Measurements from ENCODE around the gene BIRC3. TPM values are rescaled to one million over a fixed set of nuclear protein-coding genes. Genes with fewer than 3 reads are reported as not detected.
A peak's percentile ranks its signal among the peaks of the same experiment; 100 is the strongest.

Gene BIRC3
- total RNA-seq, 2 donors from 2014 or later, result 14.8 to 66.3 TPM

GRCh38 chr11:102319544-102319943, 2.3 kb downstream of the BIRC3 start:
- no peaks in the 10 kb centered on the region for H3K4me1 ChIP-seq

GRCh38 chr11:102320188-102320587, 2.9 kb downstream of the BIRC3 start:
- Histone ChIP-seq H3K27ac (no peak overlapping the region), H3K9ac (ENCODE audit: low read depth in 2 of 2, low read length in 2 of 2) (no peak overlapping the region), H3K4me3 (peak overlapping the region; percentile 46), H3K4me1 (no peaks in the 10 kb centered on the region), H3K27me3 (no peaks in the 10 kb centered on the region), H3K9me3 (no peaks in the 10 kb centered on the region), H3K36me3 (no peaks in the 10 kb centered on the region)
- no peak for TF ChIP-seq CTCF (IDR thresholded peaks at IDR 0.05)
- intact Hi-C loops (cut with DNase I), result no loop called here
- DNase-seq, result no peak

More at GRCh38 chr11:102319544-102319943, 2.3 kb downstream of the BIRC3 start:
- Histone ChIP-seq H3K27me3 (no peaks in the 10 kb centered on the region), H3K4me3 (peak overlapping the region; percentile 46), H3K9me3 (no peaks in the 10 kb centered on the region), H3K9ac (ENCODE audit: low read depth in 2 of 2, low read length in 2 of 2) (peak overlapping the region in 1 of 2 donors; percentile 48), H3K36me3 (no peaks in the 10 kb centered on the region), H3K27ac (no peak overlapping the region)
- intact Hi-C loops (cut with DNase I), result no loop called here
- TF ChIP-seq CTCF (IDR thresholded peaks at IDR 0.05), result no peak
- DNase-seq, result no peak

- H3K36me3 ChIP-seq, result no peaks in the 10 kb centered on the region
- TF ChIP-seq CTCF (IDR thresholded peaks at IDR 0.05), result no peak
- DNase-seq, result no peak
- H3K27me3 ChIP-seq, result no peaks in the 10 kb centered on the region
- no peaks in the 10 kb centered on the region for H3K9me3 ChIP-seq
- H3K27ac ChIP-seq, result no peak overlapping the region
- no peak overlapping the region for H3K9ac ChIP-seq (ENCODE audit: low read depth in 2 of 2, low read length in 2 of 2)
- H3K4me3 ChIP-seq, result no peak overlapping the region
- H3K4me1 ChIP-seq, result no peaks in the 10 kb centered on the region
- intact Hi-C loops (cut with DNase I), result no loop called here
Measured at GRCh38 chr11:102320679-102321078, 3.4 kb downstream of the BIRC3 start.

- H3K36me3 ChIP-seq, result no peaks in the 10 kb centered on the region
- H3K4me1 ChIP-seq, result no peaks in the 10 kb centered on the region
- H3K27me3 ChIP-seq, result no peaks in the 10 kb centered on the region
- intact Hi-C loops (cut with DNase I), result no loop called here
- DNase-seq, result no peak
- no peak overlapping the region for H3K4me3 ChIP-seq
- no peak overlapping the region for H3K27ac ChIP-seq
- no peaks in the 10 kb centered on the region for H3K9me3 ChIP-seq
- no peak overlapping the region for H3K9ac ChIP-seq (ENCODE audit: low read depth in 2 of 2, low read length in 2 of 2)
- TF ChIP-seq CTCF (IDR thresholded peaks at IDR 0.05), result no peak
Measured at GRCh38 chr11:102322560-102322959, 5.3 kb downstream of the BIRC3 start.

- Histone ChIP-seq H3K36me3 (no peaks in the 10 kb centered on the region), H3K9me3 (no peaks in the 10 kb centered on the region), H3K27me3 (no peaks in the 10 kb centered on the region), H3K27ac (no peak overlapping the region), H3K4me1 (no peaks in the 10 kb centered on the region), H3K9ac (ENCODE audit: low read depth in 2 of 2, low read length in 2 of 2) (no peak overlapping the region), H3K4me3 (no peak overlapping the region)
- intact Hi-C loops (cut with DNase I), result no loop called here
- DNase-seq, result no peak
- no peak for TF ChIP-seq CTCF (IDR thresholded peaks at IDR 0.05)
Measured at GRCh38 chr11:102323542-102324251, 6.4 kb downstream of the BIRC3 start.

All from colonic mucosa (tissue), 4 donors.